HG02798 (cell line): Measurements from ENCODE around the gene ST8SIA2.

Experiments
- ATAC-seq: cut with Tn5 transposase; IDR thresholded peaks from one replicate; pipeline ENCODE4 v1.9.1; 2021; ENCODE audit warnings: mild to moderate bottlenecking; ENCODE audit not compliant: unreplicated experiment, poor library complexity

Gene ST8SIA2

GRCh38 chr15:92430069-92430440, 36.4 kb downstream of the ST8SIA2 start:
- no peak for ATAC-seq

DNA sequence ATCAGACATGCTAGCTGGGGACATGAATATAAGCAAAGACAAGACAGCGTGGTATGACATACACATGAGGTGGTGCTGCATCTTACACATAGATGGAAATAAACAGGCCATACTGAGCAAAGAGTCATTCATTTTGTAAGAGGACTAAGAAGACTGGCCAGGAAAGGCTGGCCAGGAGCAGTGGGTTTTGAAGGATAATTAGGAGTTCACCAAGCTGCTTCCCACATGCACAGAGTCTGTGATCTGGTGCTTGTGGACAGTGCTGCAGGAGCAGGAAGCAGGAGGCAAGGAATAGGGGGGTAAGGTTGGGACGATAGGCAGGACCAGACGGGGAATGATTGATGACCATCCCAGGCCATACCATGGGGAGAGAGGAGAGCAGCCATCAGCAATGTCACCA, 41.5 kb downstream of the ST8SIA2 start:
- ATAC-seq: no peak

GRCh38 chr15:92438471-92438870, 44.8 kb downstream of the ST8SIA2 start:
- ATAC-seq: no peak

DNA sequence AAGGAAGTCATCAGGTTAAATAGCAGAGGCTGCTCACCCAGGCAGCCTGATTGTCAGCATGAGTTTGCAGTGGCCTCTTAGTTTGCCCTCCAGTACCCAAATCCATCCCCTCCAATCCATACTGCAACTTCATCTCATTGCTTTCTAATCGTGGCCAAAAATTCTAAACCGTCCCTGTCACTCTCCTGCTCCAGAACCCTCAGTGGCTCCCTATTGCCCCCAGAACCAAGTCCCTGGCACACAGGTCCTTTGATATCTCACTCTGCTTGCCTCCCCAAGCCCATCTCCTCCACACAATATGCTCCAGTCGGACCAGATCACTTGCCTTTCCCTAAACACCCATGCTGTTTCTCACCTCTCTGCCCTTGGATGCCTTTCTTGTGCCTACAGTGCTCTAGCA, 49.7 kb downstream of the ST8SIA2 start:
- no peak for ATAC-seq

- no peak for ATAC-seq
Observed at GRCh38 chr15:92444631-92445030, 51.0 kb downstream of the ST8SIA2 start.

GRCh38 chr15:92448370-92448769, 54.7 kb downstream of the ST8SIA2 start:
- ATAC-seq: no peak

- ATAC-seq: no peak
Observed at GRCh38 chr15:92449476-92449875, 55.8 kb downstream of the ST8SIA2 start.

DNA sequence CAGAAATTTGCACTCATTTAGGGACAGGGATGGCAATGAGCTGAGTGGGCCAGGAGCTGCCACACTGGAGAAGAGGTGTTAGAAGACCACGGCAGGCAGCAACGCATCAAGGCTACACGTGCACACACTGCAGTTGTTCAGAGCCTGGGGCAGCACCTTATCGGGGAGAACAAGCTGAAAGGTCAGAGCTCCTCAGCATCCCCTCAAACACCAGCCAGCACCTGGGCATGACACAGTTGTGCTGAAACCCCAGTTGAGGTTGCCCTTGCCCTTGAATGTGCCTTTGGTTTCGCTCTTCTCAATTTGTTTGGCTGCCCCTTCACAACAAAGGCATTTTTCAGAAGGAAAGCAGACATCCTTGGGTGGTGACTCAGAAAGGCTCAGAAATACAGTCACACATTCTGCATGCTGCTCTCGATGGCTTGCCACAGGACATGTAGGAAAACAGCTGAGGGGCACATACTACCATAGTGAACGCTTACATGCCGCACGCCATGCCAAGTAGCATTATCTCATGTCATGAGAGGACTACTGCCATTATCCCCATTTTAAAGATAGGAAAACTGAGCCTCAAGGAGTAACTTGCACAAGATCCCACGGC, 57.6 kb downstream of the ST8SIA2 start:
- ATAC-seq: no peak

DNA sequence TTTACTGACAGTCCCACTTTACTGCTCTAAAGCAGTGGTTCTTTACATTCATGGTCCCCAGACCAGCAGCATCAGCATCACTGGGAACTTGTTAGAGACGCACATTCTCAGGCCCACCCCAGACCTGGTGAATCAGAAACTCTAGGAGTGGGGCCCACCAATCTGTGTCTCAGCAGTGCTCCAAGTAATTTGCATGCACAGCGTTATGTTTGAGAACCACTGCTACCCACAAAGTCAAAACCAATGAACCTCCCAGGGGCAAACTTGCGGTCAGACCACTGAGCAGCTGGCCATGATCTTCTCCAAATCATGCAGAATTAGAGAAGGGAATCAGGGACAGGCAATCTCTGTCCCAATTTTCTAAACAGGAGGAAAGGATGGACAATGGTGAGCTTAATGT, 58.5 kb downstream of the ST8SIA2 start:
- ATAC-seq: no peak

DNA sequence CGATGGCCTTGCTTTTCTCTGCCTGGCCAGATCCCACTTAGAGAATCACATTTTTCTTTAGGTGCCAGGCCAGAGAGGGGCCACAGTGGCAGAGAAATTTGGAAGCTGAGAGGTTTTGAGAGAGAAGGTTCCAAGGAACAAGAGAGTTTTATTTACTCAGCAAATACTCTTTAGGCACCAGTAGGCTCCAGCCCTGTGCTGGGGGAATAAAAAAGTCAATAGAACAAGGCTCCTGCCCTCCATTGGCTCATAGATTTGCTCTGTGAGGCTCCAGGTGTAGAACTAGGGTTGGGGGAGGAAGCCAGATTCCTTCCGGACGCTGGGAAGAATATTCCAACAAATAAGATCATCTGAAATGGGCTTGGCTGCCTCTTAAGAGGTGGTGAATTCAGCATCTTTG, 59.9 kb downstream of the ST8SIA2 start:
- no peak for ATAC-seq

GRCh38 chr15:92454555-92455105, 60.9 kb downstream of the ST8SIA2 start:
- ATAC-seq: no peak

GRCh38 chr15:92455271-92455670, 61.6 kb downstream of the ST8SIA2 start:
- no peak for ATAC-seq

DNA sequence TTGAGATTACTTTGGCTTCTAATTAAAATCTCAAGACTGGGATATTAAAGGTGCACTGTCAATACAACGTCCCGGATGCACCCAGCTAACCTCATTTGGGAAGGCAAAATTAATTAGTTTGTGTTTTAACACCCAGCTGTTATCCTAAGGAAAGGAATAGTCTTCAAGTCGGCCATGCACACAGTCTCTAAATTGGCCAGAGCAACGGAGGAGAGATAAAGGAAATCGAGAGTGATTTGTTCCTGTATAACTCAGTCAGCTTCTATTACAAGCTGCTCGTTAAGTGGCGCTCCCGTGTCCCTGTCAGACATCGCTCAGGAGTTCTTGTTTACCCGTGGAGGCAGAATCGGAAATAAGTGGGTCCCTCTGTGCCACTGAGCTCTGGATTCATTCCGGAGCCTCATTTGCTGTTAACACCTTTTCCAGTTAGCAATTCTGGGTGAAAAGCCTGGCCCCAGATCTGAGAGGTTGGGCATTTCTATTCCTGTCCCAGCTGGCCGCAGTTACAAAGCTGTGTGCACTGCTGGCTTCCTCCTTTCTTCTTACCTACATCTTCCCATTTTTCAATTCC, 63.9 kb downstream of the ST8SIA2 start:
- no peak for ATAC-seq

DNA sequence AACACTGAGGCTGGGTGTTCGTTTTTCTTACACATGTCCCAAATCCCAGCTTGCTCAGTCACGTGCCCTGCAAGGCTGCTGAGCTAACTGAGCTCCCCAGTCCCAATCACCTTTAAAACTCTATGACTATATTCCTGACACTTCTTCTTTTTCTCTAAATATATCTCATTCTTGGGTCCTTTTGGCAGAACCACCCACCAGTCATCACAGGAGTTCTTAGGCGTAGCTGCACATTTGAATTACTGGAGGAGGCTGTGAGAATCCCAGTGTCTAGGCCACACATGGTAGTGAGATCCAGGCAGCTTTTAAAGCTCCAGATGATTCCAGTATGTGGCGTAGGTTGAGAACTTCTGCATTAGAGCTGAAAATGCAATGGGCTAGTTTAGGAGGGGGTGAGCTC, 66.3 kb downstream of the ST8SIA2 start:
- no peak for ATAC-seq

GRCh38 chr15:92462424-92463125, 68.9 kb downstream of the ST8SIA2 start:
- no peak for ATAC-seq

DNA sequence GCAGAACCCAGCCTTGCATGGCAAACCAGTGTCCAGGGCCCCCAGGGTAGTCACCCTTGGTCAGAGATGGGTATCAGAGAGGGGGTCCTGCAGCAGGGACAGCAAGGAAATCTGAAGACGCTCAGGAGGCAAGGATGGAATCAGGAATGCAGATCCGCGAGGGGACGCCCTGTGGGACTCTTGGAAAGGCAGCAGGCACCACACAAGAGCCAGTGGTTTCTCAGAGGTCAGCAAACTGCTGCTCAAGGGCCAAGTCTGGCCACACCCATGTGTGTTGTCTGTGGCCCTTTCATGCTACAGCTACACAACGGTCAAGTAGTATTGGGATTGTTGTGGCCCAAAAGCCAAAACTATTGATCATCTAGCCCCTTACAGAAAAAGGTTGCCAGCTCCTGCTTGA, 69.7 kb downstream of the ST8SIA2 start:
- ATAC-seq: no peak

GRCh38 chr15:92463826-92464225, 70.1 kb downstream of the ST8SIA2 start:
- ATAC-seq: no peak

DNA sequence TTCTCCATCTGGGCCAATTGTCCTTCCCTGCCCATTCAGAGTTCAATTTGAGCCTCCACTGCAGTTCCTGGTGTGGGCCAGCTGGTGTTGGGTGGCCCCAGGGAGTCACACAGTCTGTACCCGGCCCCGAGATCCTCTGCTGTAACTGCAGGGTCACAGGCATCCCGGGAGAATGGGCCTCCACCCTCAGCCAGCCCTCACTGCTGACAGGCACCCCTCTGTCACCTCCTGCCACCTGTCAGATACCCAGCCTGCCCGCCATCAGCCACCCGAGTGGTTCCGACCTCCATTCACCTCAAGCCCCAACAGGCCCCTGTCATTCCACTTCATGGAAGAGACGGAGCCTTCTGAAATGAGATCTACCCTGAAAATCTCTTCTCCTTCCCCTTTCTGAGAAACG, 73.2 kb downstream of the ST8SIA2 start:
- ATAC-seq: no peak

GRCh38 chr15:92467245-92467644, 73.6 kb downstream of the ST8SIA2 start:
- no peak for ATAC-seq

GRCh38 chr15:92468991-92469390, 75.3 kb downstream of the ST8SIA2 start:
- ATAC-seq: no peak

DNA sequence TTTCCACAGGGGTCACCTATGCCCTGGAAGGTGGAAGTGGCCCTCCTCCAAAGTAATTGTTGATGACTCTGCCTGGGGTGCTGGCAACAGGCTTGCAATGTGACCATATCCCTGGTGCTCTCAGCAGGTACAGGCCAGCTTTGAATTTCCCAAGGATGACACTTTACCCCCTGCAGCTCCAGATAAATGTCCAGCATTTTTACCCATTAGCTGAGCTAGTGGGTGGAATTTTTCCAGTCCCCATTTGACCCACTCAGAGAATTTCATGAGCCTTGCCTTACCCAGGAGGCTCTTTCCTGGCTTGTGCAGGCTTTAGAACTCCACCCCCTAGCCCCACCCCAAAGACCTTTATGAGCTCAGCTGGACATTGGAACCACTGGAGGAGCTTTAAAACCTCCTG, 77.6 kb downstream of the ST8SIA2 start:
- ATAC-seq: no peak

DNA sequence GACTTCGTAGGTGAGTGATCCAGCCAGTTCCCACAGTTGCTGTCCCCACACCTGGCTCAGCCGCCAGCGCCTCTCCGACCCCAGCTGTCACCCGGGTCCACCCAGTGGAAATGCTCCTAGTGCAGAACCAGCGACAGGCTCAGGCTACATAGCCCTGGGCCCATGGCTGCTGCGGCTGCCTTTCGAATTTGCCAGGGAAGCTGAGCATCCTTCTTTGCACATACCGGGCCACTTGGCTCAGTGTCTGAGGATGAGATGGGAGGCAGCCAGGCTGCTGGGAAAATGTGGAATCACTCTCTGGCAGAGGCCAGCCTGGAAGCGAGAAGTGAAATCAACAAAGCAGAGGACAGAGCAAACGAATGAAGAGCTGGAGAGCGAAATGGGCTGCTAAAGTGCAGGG, 80.1 kb downstream of the ST8SIA2 start:
- no peak for ATAC-seq
